Activated T-helper 2 cell treated with anti-CD3 and anti-CD28 coated beads, Interferon-gamma antibody, Interleukin-2, Interleukin-4, amounts not matched to agents 10 μg/mL and 5 μg/mL and 100 μg/mL, durations not matched to agents 14 hours and 24 hours and 36 hours (primary cell): ENCODE measurements around the gene SORCS2. TPM values are rescaled to one million over a fixed set of nuclear protein-coding genes. Genes with fewer than 3 reads are reported as not detected.

ENCODE experiments used
- DNase-seq: peaks from one replicate; pipeline ENCODE4 v3.0.0; 2021; ENCODE audit warnings: low spot score
- H3K27ac Mint-ChIP-seq: one replicate; pipeline ENCODE4 v1.8.0; 2021; ENCODE audit warnings: mixed read lengths
- H3K27me3 Mint-ChIP-seq: one replicate; pipeline ENCODE4 v1.8.0; 2021; ENCODE audit warnings: low read depth, mixed read lengths
- H3K36me3 Mint-ChIP-seq: one replicate; pipeline ENCODE4 v1.8.0; 2021; ENCODE audit warnings: low read depth, mixed read lengths
- H3K4me1 Mint-ChIP-seq: one replicate; pipeline ENCODE4 v1.8.0; 2021; ENCODE audit warnings: low read depth, mixed read lengths
- H3K4me3 Mint-ChIP-seq: one replicate; pipeline ENCODE4 v1.8.0; 2021; ENCODE audit warnings: low read depth, mild to moderate bottlenecking, moderate library complexity, mixed read lengths
- H3K9me3 Mint-ChIP-seq: one replicate; pipeline ENCODE4 v1.8.0; 2021; ENCODE audit warnings: mixed read lengths
- intact Hi-C: fragments of 100-400 bp; cut with micrococcal nuclease; formaldehyde crosslinking; loops from one replicate; pipeline ENCODE4 v1.15.1; 2023
- total RNA-seq: library from RNA; stranded (reverse); gene quantifications from 2 replicates; pipeline ENCODE4 v1.2.3, GENCODE V29; 2022

SORCS2 gene
- total RNA-seq, 1 donor from 2014 or later = 0.02 TPM

DNA sequence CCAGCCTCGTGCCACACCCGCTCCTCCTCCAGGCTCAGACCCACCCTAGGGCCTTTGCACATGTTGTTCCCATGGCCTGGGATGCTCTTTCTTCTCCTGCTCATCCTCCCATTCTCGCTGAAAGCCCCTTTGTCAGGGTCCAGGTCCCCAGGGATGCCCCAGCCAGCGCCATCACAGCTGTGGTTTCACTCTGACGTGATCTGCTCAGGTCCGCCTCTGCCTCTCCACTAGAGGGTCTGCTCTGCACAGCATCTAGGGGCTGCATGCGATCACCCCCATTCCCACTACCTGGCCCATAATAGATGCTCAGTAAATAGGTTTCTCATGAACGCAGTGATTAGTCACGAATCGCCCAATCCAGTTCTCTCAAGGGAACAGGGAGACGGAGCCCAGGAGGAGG is 524.8 kb downstream of the SORCS2 start:
- no peaks in the 10 kb centered on the region for H3K4me1 Mint-ChIP-seq
- intact Hi-C loops = loop anchor here (5.0 to 10.0 kb wide), 2 partner anchors 192 to 525 kb away; partner anchors contain the start of gene SORCS2
- H3K9me3 Mint-ChIP-seq = no peaks in the 10 kb centered on the region
- no peaks in the 10 kb centered on the region for H3K36me3 Mint-ChIP-seq
- no peak overlapping the region for H3K4me3 Mint-ChIP-seq
- no peak for DNase-seq
- H3K27ac Mint-ChIP-seq = no peak overlapping the region
- H3K27me3 Mint-ChIP-seq = no peaks in the 10 kb centered on the region

DNA sequence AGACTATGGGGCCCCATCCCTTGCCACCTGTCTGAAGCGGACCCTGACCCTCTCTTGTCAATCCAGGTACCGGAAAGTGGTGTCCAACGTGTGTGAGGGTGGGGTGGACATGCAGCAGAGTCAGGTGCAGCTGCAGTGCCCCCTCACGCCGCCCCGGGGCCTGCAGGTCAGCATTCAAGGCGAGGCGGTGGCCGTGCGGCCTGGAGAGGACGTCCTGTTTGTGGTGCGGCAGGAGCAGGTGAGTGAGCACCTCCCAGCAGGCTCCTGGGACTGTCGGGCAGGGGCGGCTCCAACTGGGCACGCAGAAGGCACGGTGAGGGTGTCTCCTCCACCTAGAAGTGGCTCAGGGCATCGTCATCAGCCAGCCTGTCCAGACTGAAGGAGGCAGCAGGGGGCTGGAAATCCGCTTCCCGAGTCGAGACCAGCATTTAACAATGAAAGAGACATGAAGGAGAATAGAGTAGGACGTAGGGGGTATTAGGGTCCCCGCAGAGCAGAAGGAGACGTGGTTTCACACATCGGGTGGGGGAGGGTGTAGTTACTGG is 525.7 kb downstream of the SORCS2 start:
- intact Hi-C loops = loop anchor here (5.0 to 10.0 kb wide), 2 partner anchors 193 to 526 kb away; partner anchors contain the start of gene SORCS2
- peaks cover 1% of the 10 kb centered on the region for H3K27me3 Mint-ChIP-seq
- no peak overlapping the region for H3K27ac Mint-ChIP-seq
- no peaks in the 10 kb centered on the region for H3K9me3 Mint-ChIP-seq
- H3K4me1 Mint-ChIP-seq = no peaks in the 10 kb centered on the region
- no peaks in the 10 kb centered on the region for H3K36me3 Mint-ChIP-seq
- H3K4me3 Mint-ChIP-seq = no peak overlapping the region
- no peak for DNase-seq

GRCh38 chr4:7719354-7720174 is 527.2 kb downstream of the SORCS2 start:
- no peak overlapping the region for H3K4me3 Mint-ChIP-seq
- H3K36me3 Mint-ChIP-seq = no peaks in the 10 kb centered on the region
- H3K9me3 Mint-ChIP-seq = peaks cover 8% of the 10 kb centered on the region
- DNase-seq = peak; percentile 28
- peaks cover 1% of the 10 kb centered on the region for H3K27me3 Mint-ChIP-seq
- H3K4me1 Mint-ChIP-seq = no peaks in the 10 kb centered on the region
- no peak overlapping the region for H3K27ac Mint-ChIP-seq
- intact Hi-C loops = loop anchor here (5.0 to 10.0 kb wide), 2 partner anchors 195 to 527 kb away; partner anchors contain the start of gene SORCS2

- Mint-ChIP-seq H3K27ac (no peak overlapping the region), H3K36me3 (no peaks in the 10 kb centered on the region), H3K27me3 (peaks cover 1% of the 10 kb centered on the region), H3K4me3 (no peak overlapping the region), H3K4me1 (no peaks in the 10 kb centered on the region), H3K9me3 (peaks cover 9% of the 10 kb centered on the region)
- DNase-seq = no peak
- intact Hi-C loops = loop anchor here (2.0 kb wide), 1 partner anchor 81 kb away; no protein-coding TSS in a partner anchor
Observed at GRCh38 chr4:7721984-7722551, 529.7 kb downstream of the SORCS2 start.

DNA sequence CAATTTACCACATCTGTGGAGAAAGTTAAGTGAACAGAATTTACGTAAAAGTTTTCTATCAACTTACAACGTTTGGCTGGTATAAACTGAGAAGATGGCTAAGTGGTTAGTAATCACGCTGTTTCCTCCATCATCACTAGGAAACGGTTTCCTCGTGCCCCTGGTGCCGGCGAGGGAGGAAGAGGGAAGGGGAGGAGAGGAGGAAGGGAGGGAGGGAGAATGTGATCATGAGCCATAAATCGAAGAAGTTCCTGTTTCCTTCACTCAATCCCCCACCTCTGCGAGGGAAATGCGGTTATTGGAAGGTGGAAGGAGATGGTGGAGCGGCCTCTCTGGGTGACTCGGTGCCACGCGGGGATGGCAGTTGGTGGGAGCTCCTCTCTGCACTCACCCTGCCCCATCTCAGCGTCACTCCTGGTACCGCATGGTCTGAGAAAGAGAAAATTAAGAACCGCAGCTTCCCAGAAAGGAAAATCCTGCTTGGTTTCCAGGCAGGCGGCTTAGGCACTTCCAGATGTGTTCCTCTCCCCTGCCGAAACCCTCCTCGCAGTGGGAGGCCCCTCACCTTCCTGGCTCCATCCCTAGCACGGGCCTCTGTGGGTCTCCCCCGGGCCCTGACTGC is 530.5 kb downstream of the SORCS2 start:
- Mint-ChIP-seq H3K27ac (no peak overlapping the region), H3K4me1 (no peaks in the 10 kb centered on the region), H3K4me3 (no peak overlapping the region), H3K36me3 (no peaks in the 10 kb centered on the region), H3K27me3 (peaks cover 1% of the 10 kb centered on the region), H3K9me3 (peaks cover 9% of the 10 kb centered on the region)
- DNase-seq = no peak
- intact Hi-C loops = loop anchor here (2.0 kb wide), 1 partner anchor 80 kb away; no protein-coding TSS in a partner anchor

GRCh38 chr4:7723625-7724024 is 531.3 kb downstream of the SORCS2 start:
- no peak for DNase-seq
- Mint-ChIP-seq H3K9me3 (peaks cover 9% of the 10 kb centered on the region), H3K27ac (no peak overlapping the region), H3K4me1 (no peaks in the 10 kb centered on the region), H3K36me3 (no peaks in the 10 kb centered on the region), H3K4me3 (no peak overlapping the region), H3K27me3 (peaks cover 1% of the 10 kb centered on the region)
- intact Hi-C loops = loop anchor here (2.0 kb wide), 1 partner anchor 79 kb away; no protein-coding TSS in a partner anchor

DNA sequence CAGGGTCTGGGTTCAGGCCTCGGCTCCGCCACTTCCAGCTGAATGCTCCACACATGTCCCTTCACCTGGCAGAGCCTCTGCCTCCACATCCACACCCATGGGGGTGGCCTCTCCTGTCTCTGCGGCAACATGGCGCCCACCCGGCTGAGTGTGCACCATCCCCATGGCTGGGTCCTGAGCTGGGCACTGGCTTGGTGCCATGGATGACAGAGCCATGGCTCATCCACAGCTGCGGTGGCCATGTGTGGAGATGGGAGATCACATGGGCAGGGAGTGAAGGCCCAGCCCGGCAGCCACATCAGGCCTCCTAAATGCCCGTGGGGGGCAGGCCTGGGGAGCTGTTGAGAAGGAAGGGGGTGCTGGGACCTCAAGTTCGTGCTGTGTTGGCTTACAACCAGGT is 533.6 kb downstream of the SORCS2 start:
- intact Hi-C loops = no loop called here

DNA sequence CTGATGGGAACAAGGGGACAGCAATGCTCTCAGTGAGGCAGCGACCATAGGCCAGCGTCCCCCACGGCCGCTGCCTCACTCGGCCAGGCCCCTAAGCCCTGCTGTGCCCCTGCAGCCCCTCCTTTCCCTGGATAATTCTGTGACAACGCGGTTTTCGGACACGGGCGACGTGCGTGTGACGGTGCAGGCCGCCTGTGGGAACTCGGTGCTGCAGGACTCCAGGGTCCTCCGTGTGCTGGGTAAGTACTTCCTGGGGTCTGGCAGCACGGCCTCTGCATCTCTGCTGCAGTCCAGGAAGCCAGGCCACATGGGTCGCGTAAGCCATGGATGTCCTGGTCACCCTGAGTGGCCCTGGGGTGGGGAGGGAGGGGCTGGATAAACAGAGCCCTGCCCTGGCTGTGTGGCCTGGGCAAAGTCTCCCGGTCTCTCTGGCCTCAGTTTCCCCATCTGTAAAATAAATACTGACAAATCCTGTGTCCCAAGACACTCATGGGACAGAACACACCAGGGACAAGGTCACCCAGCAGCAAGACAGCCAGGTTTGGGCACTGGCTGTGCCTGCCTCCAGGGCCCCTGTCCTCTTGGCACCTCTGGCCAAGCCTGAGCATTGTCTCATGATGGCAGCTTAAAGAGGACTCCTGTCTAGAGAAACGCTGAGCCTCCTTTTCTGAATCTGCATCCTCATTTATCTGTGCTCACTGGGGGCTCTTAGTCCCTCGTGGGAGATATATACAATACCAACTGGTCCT is 534.5 kb downstream of the SORCS2 start:
- H3K27ac Mint-ChIP-seq = no peak overlapping the region
- H3K4me3 Mint-ChIP-seq = no peak overlapping the region
- H3K9me3 Mint-ChIP-seq = peaks cover 9% of the 10 kb centered on the region
- peaks cover 1% of the 10 kb centered on the region for H3K27me3 Mint-ChIP-seq
- intact Hi-C loops = no loop called here
- no peak for DNase-seq
- no peaks in the 10 kb centered on the region for H3K36me3 Mint-ChIP-seq
- H3K4me1 Mint-ChIP-seq = no peaks in the 10 kb centered on the region

More for the DNA sequence above, 533.6 kb downstream of the SORCS2 start:
- H3K27ac Mint-ChIP-seq = no peak overlapping the region
- H3K9me3 Mint-ChIP-seq = peaks cover 9% of the 10 kb centered on the region
- H3K4me3 Mint-ChIP-seq = no peak overlapping the region
- H3K36me3 Mint-ChIP-seq = no peaks in the 10 kb centered on the region
- no peak for DNase-seq
- H3K27me3 Mint-ChIP-seq = peaks cover 1% of the 10 kb centered on the region
- H3K4me1 Mint-ChIP-seq = no peaks in the 10 kb centered on the region

DNA sequence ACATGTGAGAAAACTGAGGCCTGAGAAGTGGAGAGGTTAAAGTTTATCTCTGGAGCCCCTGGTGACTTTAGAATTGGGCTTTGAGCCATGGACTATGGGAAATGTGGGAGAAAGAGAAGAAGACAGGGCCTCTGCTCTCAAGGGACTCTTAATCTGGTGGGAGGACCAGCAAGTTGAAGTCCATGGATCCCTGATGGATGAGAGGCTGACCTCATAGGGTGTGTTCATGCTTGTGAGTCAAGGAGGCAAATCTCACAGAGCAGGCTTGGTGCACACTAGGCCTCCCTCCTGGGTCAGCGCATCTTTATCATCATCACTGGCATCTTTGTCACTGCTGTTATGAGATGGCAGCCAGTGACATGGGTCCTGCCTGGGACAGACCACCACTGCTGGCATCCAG is 535.4 kb downstream of the SORCS2 start:
- intact Hi-C loops = no loop called here
- no peaks in the 10 kb centered on the region for H3K27me3 Mint-ChIP-seq
- no peak overlapping the region for H3K27ac Mint-ChIP-seq

DNA sequence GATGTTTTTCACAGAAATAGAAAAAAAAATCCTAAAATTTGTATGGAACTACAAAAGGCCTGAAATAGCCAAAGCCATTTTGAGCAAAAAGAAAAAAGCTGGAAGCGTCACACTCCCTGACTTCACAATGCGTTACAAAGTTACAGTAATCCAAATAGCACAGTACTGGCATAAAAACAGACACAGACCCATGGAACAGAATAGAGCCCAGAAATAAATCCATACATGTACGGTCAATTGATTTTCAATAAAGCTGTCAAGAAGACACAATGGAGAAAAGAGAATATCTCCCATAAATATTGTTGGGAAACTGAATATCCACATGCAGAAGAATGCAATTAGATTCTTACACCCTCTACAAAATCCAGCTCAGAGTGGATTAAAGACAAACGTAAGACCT is 539.1 kb downstream of the SORCS2 start:
- Mint-ChIP-seq H3K27ac (no peak overlapping the region), H3K4me3 (no peak overlapping the region), H3K36me3 (no peaks in the 10 kb centered on the region), H3K4me1 (no peaks in the 10 kb centered on the region), H3K9me3 (no peaks in the 10 kb centered on the region), H3K27me3 (no peaks in the 10 kb centered on the region)
- intact Hi-C loops = no loop called here
- DNase-seq = no peak

More for the DNA sequence above, 535.4 kb downstream of the SORCS2 start:
- no peak overlapping the region for H3K4me3 Mint-ChIP-seq
- no peak for DNase-seq
- no peaks in the 10 kb centered on the region for H3K4me1 Mint-ChIP-seq
- peaks cover 9% of the 10 kb centered on the region for H3K9me3 Mint-ChIP-seq
- H3K36me3 Mint-ChIP-seq = no peaks in the 10 kb centered on the region

DNA sequence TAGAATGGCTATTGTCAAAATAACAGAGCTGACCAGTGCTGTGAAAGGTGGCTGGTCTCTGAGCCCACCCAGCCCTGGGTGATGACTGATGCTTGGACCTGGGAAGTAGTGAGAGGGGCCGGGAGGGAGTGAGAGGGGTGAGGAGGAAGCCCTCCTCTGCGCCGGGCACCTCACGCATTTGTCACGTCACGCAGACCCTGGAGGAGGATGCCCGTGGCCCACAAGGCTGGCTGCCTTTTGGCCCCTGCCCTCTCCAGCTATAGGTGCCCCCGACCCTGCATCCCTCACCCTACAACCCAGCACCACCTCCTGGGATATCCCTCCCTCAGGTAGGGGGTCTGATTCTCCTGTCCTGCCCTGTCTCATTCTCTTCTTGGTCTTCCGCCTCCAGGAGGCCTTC is 539.9 kb downstream of the SORCS2 start:
- intact Hi-C loops = no loop called here
- H3K4me1 Mint-ChIP-seq = no peaks in the 10 kb centered on the region
- H3K9me3 Mint-ChIP-seq = no peaks in the 10 kb centered on the region
- H3K4me3 Mint-ChIP-seq = no peak overlapping the region
- no peak for DNase-seq
- no peak overlapping the region for H3K27ac Mint-ChIP-seq
- no peaks in the 10 kb centered on the region for H3K27me3 Mint-ChIP-seq
- H3K36me3 Mint-ChIP-seq = no peaks in the 10 kb centered on the region

- no peak for DNase-seq
- Mint-ChIP-seq H3K9me3 (no peaks in the 10 kb centered on the region), H3K27me3 (no peaks in the 10 kb centered on the region), H3K36me3 (no peaks in the 10 kb centered on the region), H3K27ac (no peak overlapping the region), H3K4me3 (no peak overlapping the region), H3K4me1 (no peaks in the 10 kb centered on the region)
- intact Hi-C loops = no loop called here
Observed at GRCh38 chr4:7733201-7733600, 540.9 kb downstream of the SORCS2 start.
